Fibroblast of mammary gland (primary cell): ENCODE results near the gene CHPF.

Experiments
- DNase-seq: peaks from one replicate; pipeline ENCODE4 v3.0.0-alpha.2; 2010; ENCODE audit warnings: low read depth
- H3K4me3 ChIP-seq: 2 replicates; pipeline ENCODE4 v1.5.1; 2011; ENCODE audit warnings: low read depth, mild to moderate bottlenecking, low read length, moderate library complexity; ENCODE audit not compliant: control insufficient read depth
- CTCF ChIP-seq: conservative IDR thresholded peaks from 2 replicates; pipeline ENCODE4 v1.5.1; 2011; ENCODE audit warnings: low read depth, low read length, inconsistent platforms; ENCODE audit not compliant: control insufficient read depth, insufficient read depth

CHPF gene

GRCh38 chr2:219567131-219567530 is 23.5 kb upstream of the CHPF start:
- TF ChIP-seq CTCF = no peak
- no peak overlapping the region for H3K4me3 ChIP-seq
- DNase-seq = no peak

- no peak for DNase-seq
- TF ChIP-seq CTCF = no peak
- H3K4me3 ChIP-seq = no peak overlapping the region
Observed at GRCh38 chr2:219566640-219567039, 23.0 kb upstream of the CHPF start.

- DNase-seq = no peak
- H3K4me3 ChIP-seq = no peak overlapping the region
- no peak for TF ChIP-seq CTCF
Observed at GRCh38 chr2:219565130-219566080, 21.8 kb upstream of the CHPF start.

GRCh38 chr2:219563271-219563928 is 19.8 kb upstream of the CHPF start:
- no peak for DNase-seq
- no peak for TF ChIP-seq CTCF
- H3K4me3 ChIP-seq = no peak overlapping the region

- DNase-seq = no peak
- no peak for TF ChIP-seq CTCF
- no peak overlapping the region for H3K4me3 ChIP-seq
Observed at GRCh38 chr2:219562049-219563020, 18.7 kb upstream of the CHPF start.
